ENCODE results near the gene CLIP2. TPM values are rescaled to one million over a fixed set of nuclear protein-coding genes. Genes with fewer than 3 reads are reported as not detected.
A peak's percentile ranks its signal among the peaks of the same experiment; 100 is the strongest.

Gene CLIP2
- polyA plus RNA-seq, 3 donors: 1.1 to 5.2 (median 1.3) TPM

GRCh38 chr7:74306004-74306729, 17.0 kb downstream of the CLIP2 start:
- intact Hi-C loops (cut with micrococcal nuclease): no loop called here
- no peaks in the 10 kb centered on the region for H3K79me2 ChIP-seq (ENCODE audit: insufficient read depth, low read length)
- H3K9ac ChIP-seq (ENCODE audit: insufficient read depth, low read length, poor library complexity, severe bottlenecking): peak overlapping the region; percentile 4
- no peak for TF ChIP-seq CTCF (IDR thresholded peaks at IDR 0.05)
- 11% methylated on average over 27 of the region's 27 CpGs for WGBS (ENCODE audit: insufficient coverage)
- Mint-ChIP-seq H3K27ac (peak overlapping the region in 1 of 7 donors; percentile 60), H3K27me3 (ENCODE audit: low read depth in 3 of 3) (peaks cover 15 to 28% (median 23%) of the 10 kb centered on the region in 3 donors), H3K36me3 (peaks cover 4 to 6% of the 10 kb centered on the region in 2 donors), H3K4me3 (peak overlapping the region in 1 of 2 donors; percentile 63), H3K9me3 (peaks cover 0 to 3% (median 0%) of the 10 kb centered on the region in 7 donors), H3K4me1 (peaks cover 17% of the 10 kb centered on the region)
- H4K20me1 ChIP-seq (ENCODE audit: insufficient read depth, low read length): peaks cover 40% of the 10 kb centered on the region
- peaks cover 0 to 16% of the 10 kb centered on the region in 2 donors for H3K27me3 ChIP-seq (ENCODE audit: control insufficient read depth in 2 of 2, insufficient read depth in 2 of 2, low read length in 2 of 2)
- no peaks in the 10 kb centered on the region for H3K9me3 ChIP-seq (replicated peaks in 1 of 2; ENCODE audit: control insufficient read depth in 1 of 2, insufficient read depth in 1 of 2, low read length in 2 of 2)
- peak overlapping the region; percentile 0 for H3K4me2 ChIP-seq (replicated peaks; ENCODE audit: extremely low read depth, low read length, poor library complexity, severe bottlenecking)
- no peak overlapping the region for H2AFZ ChIP-seq (ENCODE audit: insufficient read depth, low read depth, low read length, poor library complexity, severe bottlenecking)
- H3K27ac ChIP-seq (ENCODE audit: low read depth in 1 of 2, low read length in 2 of 2): no peak overlapping the region
- H3K4me3 ChIP-seq (replicated peaks in 1 of 3; ENCODE audit: low read depth in 2 of 3, low read length in 3 of 3): no peak overlapping the region
- no peaks in the 10 kb centered on the region for H3K36me3 ChIP-seq (replicated peaks in 1 of 2; ENCODE audit: control insufficient read depth in 1 of 2, insufficient read depth in 2 of 2, low read length in 2 of 2)
- DNase-seq: no peak
- H3K4me1 ChIP-seq (ENCODE audit: control insufficient read depth in 1 of 2, insufficient read depth in 2 of 2, low read length in 2 of 2): peaks cover 9 to 13% of the 10 kb centered on the region in 2 donors

- TF ChIP-seq CTCF (IDR thresholded peaks at IDR 0.05): no peak
- Histone ChIP-seq H3K27ac (ENCODE audit: low read depth in 1 of 2, low read length in 2 of 2) (no peak overlapping the region), H3K9ac (ENCODE audit: insufficient read depth, low read length, poor library complexity, severe bottlenecking) (no peak overlapping the region), H3K79me2 (ENCODE audit: insufficient read depth, low read length) (no peaks in the 10 kb centered on the region), H2AFZ (ENCODE audit: insufficient read depth, low read depth, low read length, poor library complexity, severe bottlenecking) (no peak overlapping the region), H3K9me3 (replicated peaks in 1 of 2; ENCODE audit: control insufficient read depth in 1 of 2, insufficient read depth in 1 of 2, low read length in 2 of 2) (no peaks in the 10 kb centered on the region), H3K4me3 (replicated peaks in 1 of 3; ENCODE audit: low read depth in 2 of 3, low read length in 3 of 3) (no peak overlapping the region), H3K4me2 (replicated peaks; ENCODE audit: extremely low read depth, low read length, poor library complexity, severe bottlenecking) (no peak overlapping the region), H3K36me3 (replicated peaks in 1 of 2; ENCODE audit: control insufficient read depth in 1 of 2, insufficient read depth in 2 of 2, low read length in 2 of 2) (no peaks in the 10 kb centered on the region), H3K27me3 (ENCODE audit: control insufficient read depth in 2 of 2, insufficient read depth in 2 of 2, low read length in 2 of 2) (peaks cover 0 to 16% of the 10 kb centered on the region in 2 donors), H3K4me1 (ENCODE audit: control insufficient read depth in 1 of 2, insufficient read depth in 2 of 2, low read length in 2 of 2) (peaks cover 9 to 13% of the 10 kb centered on the region in 2 donors), H4K20me1 (ENCODE audit: insufficient read depth, low read length) (peaks cover 44% of the 10 kb centered on the region)
- Mint-ChIP-seq H3K4me1 (peaks cover 20% of the 10 kb centered on the region), H3K36me3 (peaks cover 4 to 6% of the 10 kb centered on the region in 2 donors), H3K4me3 (peak overlapping the region in 1 of 2 donors; percentile 39), H3K27me3 (ENCODE audit: low read depth in 3 of 3) (peaks cover 15 to 28% (median 23%) of the 10 kb centered on the region in 3 donors), H3K27ac (no peak overlapping the region), H3K9me3 (peaks cover 0 to 3% (median 0%) of the 10 kb centered on the region in 7 donors)
- WGBS (ENCODE audit: insufficient coverage): 6% methylated on average over 15 of the region's 20 CpGs
- no peak for DNase-seq
- intact Hi-C loops (cut with micrococcal nuclease): no loop called here
Observed at GRCh38 chr7:74306730-74307469, 17.7 kb downstream of the CLIP2 start.

Measured in CD14-positive monocyte (primary cell).